ENCODE data around the gene RAI1.
A peak's percentile ranks its signal among the peaks of the same experiment; 100 is the strongest.

RAI1 gene

GRCh38 chr17:17772231-17772630 lies 91.0 kb downstream of the RAI1 start:
- H3K27ac ChIP-seq: peak overlapping the region; percentile 84
- ChIA-PET POLR2A (ENCODE audit: low non-redundant PET) (no interaction called here), CTCF (no interaction called here)
- no peak for TF ChIP-seq CTCF (conservative IDR thresholded peaks at IDR 0.05; ENCODE audit: low read depth)
- no peak for DNase-seq (ENCODE audit: low spot score)

- peak overlapping the region; percentile 84 for H3K27ac ChIP-seq
- CTCF ChIA-PET: interaction anchor here (0.5 to 1.8 kb wide), 13 partner anchors 8 to 93 kb away, joined by 3 to 8 read pairs (median 4); partner anchors contain the start of gene RAI1
- TF ChIP-seq CTCF (conservative IDR thresholded peaks at IDR 0.05; ENCODE audit: low read depth): peak; percentile 40
- POLR2A ChIA-PET (ENCODE audit: low non-redundant PET): interaction anchor here (0.6 kb wide), 1 partner anchor 17 kb away, joined by 4 read pairs; no protein-coding TSS in a partner anchor
- peak; percentile 78 for DNase-seq (ENCODE audit: low spot score)
Observed at GRCh38 chr17:17774009-17774881, 93.0 kb downstream of the RAI1 start.

GRCh38 chr17:17776889-17777288 lies 95.6 kb downstream of the RAI1 start:
- ChIA-PET CTCF (no interaction called here), POLR2A (ENCODE audit: low non-redundant PET) (no interaction called here)
- no peak for DNase-seq (ENCODE audit: low spot score)
- no peak for TF ChIP-seq CTCF (conservative IDR thresholded peaks at IDR 0.05; ENCODE audit: low read depth)
- H3K27ac ChIP-seq: peak overlapping the region; percentile 86

- peak overlapping the region; percentile 86 for H3K27ac ChIP-seq
- TF ChIP-seq CTCF (conservative IDR thresholded peaks at IDR 0.05; ENCODE audit: low read depth): no peak
- DNase-seq (ENCODE audit: low spot score): no peak
- ChIA-PET CTCF (no interaction called here), POLR2A (ENCODE audit: low non-redundant PET) (no interaction called here)
Observed at GRCh38 chr17:17778308-17779014, 97.2 kb downstream of the RAI1 start.

- H3K27ac ChIP-seq: peak overlapping the region; percentile 86
- no peak for TF ChIP-seq CTCF (conservative IDR thresholded peaks at IDR 0.05; ENCODE audit: low read depth)
- POLR2A ChIA-PET (ENCODE audit: low non-redundant PET): no interaction called here
Observed at GRCh38 chr17:17779015-17779611, 97.9 kb downstream of the RAI1 start.

GRCh38 chr17:17780922-17781590 lies 99.8 kb downstream of the RAI1 start:
- TF ChIP-seq CTCF (conservative IDR thresholded peaks at IDR 0.05; ENCODE audit: low read depth): no peak
- peak overlapping the region; percentile 86 for H3K27ac ChIP-seq
- DNase-seq (ENCODE audit: low spot score): no peak
- POLR2A ChIA-PET (ENCODE audit: low non-redundant PET): interaction anchor here (0.6 kb wide), 1 partner anchor 284 kb away, joined by 3 read pairs; no protein-coding TSS in a partner anchor
- CTCF ChIA-PET: interaction anchor here (0.6 to 1.4 kb wide), 3 partner anchors 24 to 52 kb away, joined by 3 to 4 read pairs (median 4); no protein-coding TSS in a partner anchor

More at GRCh38 chr17:17779015-17779611, 97.9 kb downstream of the RAI1 start:
- DNase-seq (ENCODE audit: low spot score): no peak
- CTCF ChIA-PET: no interaction called here
